HepG2 (cell line): ENCODE results near the gene ENTPD2. TPM values are rescaled to one million over a fixed set of nuclear protein-coding genes. Genes with fewer than 3 reads are reported as not detected.
A peak's percentile ranks its signal among the peaks of the same experiment; 100 is the strongest.

Source experiments
- ATAC-seq: fragments of 200-7000 bp; cut with Tn5 transposase; 3 replicates; pipeline ENCODE4 v1.9.1; 2020; ENCODE audit warnings: mild to moderate bottlenecking, moderate library complexity
- BruUV-seq: library from RNA; stranded (reverse); fragments of 400-500 nt; replicated peaks from 2 replicates; lab custom pipeline; 2021; lab: Mats Ljungman, UMichigan
- CTCF ChIA-PET: fragments of 300-600 bp; formaldehyde crosslinking; extraction: SDS; loops from one replicate; lab custom pipeline; 2021; ENCODE audit warnings: low total read pairs, inconsistent platforms, low intra/inter-chr PET ratio; lab: Yijun Ruan, JAX
- POLR2A ChIA-PET: fragments of 350-600 bp; sonication (Branson Sonifier 250); formaldehyde crosslinking; loops from one replicate; lab custom pipeline; 2020; ENCODE audit warnings: antibody characterized with exemption, inconsistent platforms; lab: Yijun Ruan, JAX
- DNase-seq: peaks from one replicate; pipeline ENCODE4 v3.0.0-alpha.2; 2015; ENCODE audit warnings: low spot score
- FAIRE-seq: peaks from 3 replicates; lab custom pipeline; 2011; peaks lifted over from hg19 to GRCh38; lab: Jason Lieb, UNC
- H2AFZ ChIP-seq: one replicate; pipeline ENCODE4 v1.6.1; 2011; ENCODE audit warnings: low read length, inconsistent platforms
- H3K27ac ChIP-seq: fragments of 300-600 bp; 3 replicates; pipeline ENCODE4 v1.8.0; 2011; ENCODE audit warnings: mixed run types, mild to moderate bottlenecking, mixed read lengths, low read length, inconsistent platforms; ENCODE audit not compliant: insufficient read depth; ENCODE audit errors: extremely low read length
- H3K27me3 ChIP-seq, 2 experiments: fragments of 200-600 bp in 1 of 2; 2 replicates in 1 of 2; 3 replicates in 1 of 2; pipeline versions ENCODE4 v1.6.0 to v1.8.0; 2011; ENCODE audit warnings: low read length in 2 of 2, mild to moderate bottlenecking in 2 of 2, moderate library complexity in 2 of 2, inconsistent platforms in 1 of 2; ENCODE audit not compliant: insufficient read depth in 2 of 2, control insufficient read depth in 1 of 2
- H3K36me3 ChIP-seq, 2 experiments: fragments of 200-600 bp in 1 of 2; replicated peaks in 1 of 2; 2 replicates in 1 of 2; 3 replicates in 1 of 2; pipeline versions ENCODE4 v1.5.1 to v1.8.0; 2011; ENCODE audit warnings: low read length in 2 of 2, inconsistent platforms in 1 of 2; ENCODE audit not compliant: insufficient read depth in 2 of 2, control insufficient read depth in 1 of 2
- H3K4me1 ChIP-seq: 2 replicates; pipeline ENCODE4 v1.5.1; 2012; ENCODE audit warnings: low read length, inconsistent platforms; ENCODE audit not compliant: insufficient read depth
- H3K4me2 ChIP-seq: 2 replicates; pipeline ENCODE4 v1.6.0; 2011; ENCODE audit warnings: low read depth, low read length, inconsistent platforms
- H3K4me3 ChIP-seq, 3 experiments: fragments of 200-600 bp in 1 of 3; sonication (generic), shearing (Covaris generic) in 1 of 3; replicated peaks in 1 of 3; 2 replicates each; pipeline ENCODE4 v1.5.1; 2011 to 2016; ENCODE audit warnings: low read length in 3 of 3, inconsistent platforms in 2 of 3, low read depth in 2 of 3, mild to moderate bottlenecking in 2 of 3, control low read depth in 1 of 3, mixed read lengths in 1 of 3; ENCODE audit not compliant: insufficient read depth in 1 of 3
- H3K79me2 ChIP-seq: one replicate; pipeline ENCODE4 v1.6.1; 2011; ENCODE audit warnings: low read length, inconsistent platforms; ENCODE audit not compliant: insufficient read depth
- H3K9ac ChIP-seq: 2 replicates; pipeline ENCODE4 v1.6.0; 2011; ENCODE audit warnings: mild to moderate bottlenecking, low read depth, low read length, inconsistent platforms; ENCODE audit not compliant: insufficient read depth
- H3K9me3 ChIP-seq: 2 replicates; pipeline ENCODE4 v1.5.1; 2012; ENCODE audit warnings: mild to moderate bottlenecking, low read length
- H4K20me1 ChIP-seq: 2 replicates; pipeline ENCODE4 v1.6.0; 2011; ENCODE audit warnings: inconsistent platforms, mild to moderate bottlenecking, low read length, moderate library complexity; ENCODE audit not compliant: insufficient read depth
- ARNTL ChIP-seq: sonication (generic); formaldehyde crosslinking; IDR thresholded peaks from 2 replicates; pipeline ENCODE4 v1.4.0; 2020; ENCODE audit warnings: mild to moderate bottlenecking, missing genetic modification reagents
- CREB1 ChIP-seq, 2 experiments: fragments of 450-650 bp in 1 of 2; IDR thresholded peaks; 2 replicates each; pipeline ENCODE4 v1.6.1; 2016 to 2017; ENCODE audit warnings: control low read depth in 1 of 2, mild to moderate bottlenecking in 1 of 2, missing compliant biosample characterization in 1 of 2, missing genetic modification characterization in 1 of 2
- KDM6A ChIP-seq: IDR thresholded peaks from 2 replicates; pipeline ENCODE4 v1.6.1; 2016; ENCODE audit warnings: low read depth
- NCOR1 ChIP-seq: fragments of 200-600 bp; sonication (generic); IDR thresholded peaks from 2 replicates; pipeline ENCODE4 v1.7.0; 2017; ENCODE audit warnings: antibody characterized with exemption, low read length, borderline replicate concordance
- PRMT3 ChIP-seq: sonication (generic); formaldehyde crosslinking; IDR thresholded peaks from 2 replicates; pipeline ENCODE4 v1.8.1; 2022; ENCODE audit warnings: low read depth, mild to moderate bottlenecking, moderate library complexity, missing genetic modification reagents, borderline replicate concordance
- RNF2 ChIP-seq: fragments of 450-650 bp; conservative IDR thresholded peaks from 2 replicates; pipeline ENCODE4 v1.6.1; 2016; ENCODE audit warnings: low read depth
- SALL1 ChIP-seq: sonication (generic); formaldehyde crosslinking; IDR thresholded peaks from 2 replicates; pipeline ENCODE4 v1.8.0; 2022; ENCODE audit warnings: mild to moderate bottlenecking, missing genetic modification reagents
- SMARCE1 ChIP-seq: fragments of 450-650 bp; IDR thresholded peaks from 2 replicates; pipeline ENCODE4 v1.6.1; 2017; ENCODE audit warnings: borderline replicate concordance
- SP5 ChIP-seq: IDR thresholded peaks from 2 replicates; pipeline ENCODE4 v1.6.1; 2016; ENCODE audit warnings: low read depth, borderline replicate concordance
- YY1 ChIP-seq: IDR thresholded peaks from 2 replicates; pipeline ENCODE4 v1.6.1; 2011; ENCODE audit warnings: low read length, low read depth, moderate library complexity, mild to moderate bottlenecking; ENCODE audit not compliant: insufficient read depth, insufficient replicate concordance
- ZFP36L2 ChIP-seq: sonication (generic); formaldehyde crosslinking; IDR thresholded peaks from 2 replicates; pipeline ENCODE4 v1.4.0; 2020; ENCODE audit warnings: missing genetic modification reagents
- ZHX1 ChIP-seq: sonication (generic); formaldehyde crosslinking; IDR thresholded peaks from 2 replicates; pipeline ENCODE4 v1.8.1; 2022; ENCODE audit warnings: low read depth, mild to moderate bottlenecking, missing genetic modification reagents
- ZSCAN22 ChIP-seq: sonication (generic); formaldehyde crosslinking; IDR thresholded peaks from 2 replicates; pipeline ENCODE4 v1.4.0; 2020; ENCODE audit warnings: mild to moderate bottlenecking, missing genetic modification reagents
- WGBS: methylation state at CpG from one replicate; pipeline ENCODE4 v1.1.6; 2017; ENCODE audit warnings: low lambda C conversion rate; 5-methylcytosine and 5-hydroxymethylcytosine counted together
- in situ Hi-C: cut with HindIII; loops from 2 replicates; pipeline ENCODE4 v1.10.0; 2017; ENCODE audit warnings: low pct_unique_long_range_greater_than_20kb; ENCODE audit not compliant: extremely low pct_ligation_motif_present
- intact Hi-C: fragments of 100-400 bp; cut with micrococcal nuclease; formaldehyde crosslinking; loops from one replicate; pipeline ENCODE4 v1.10.0; 2022; ENCODE audit not compliant: unreplicated experiment
- polyA plus RNA-seq, 8 experiments: library from polyadenylated mRNA; depleted of rRNA in 3 of 8; stranded (reverse) in 7 of 8; unstranded in 1 of 8; fragments of >200 nt; fragmentation: Illumina TruSeq in 4 of 8; extraction: Trizol in 4 of 8; gene quantifications; 2 replicates each; pipeline versions ENCODE4 v1.2.1 to v1.2.3, GENCODE V29; 2011 to 2016; ENCODE audit warnings: low read depth in 4 of 8, missing spikeins in 1 of 8, mixed read lengths in 1 of 8; ENCODE audit not compliant: insufficient read depth in 1 of 8
- total RNA-seq, 5 experiments: library from RNA; depleted of rRNA; stranded (reverse); fragments of >200 nt; fragmentation: Illumina TruSeq; extraction: Trizol; gene quantifications; 2 replicates each; pipeline ENCODE4 v1.2.3, GENCODE V29; 2016; ENCODE audit warnings: low read depth in 1 of 5
- TF ChIP-seq, protein P1 (sequence below): sonication (generic); formaldehyde crosslinking; IDR thresholded peaks from 2 replicates; pipeline ENCODE4 v1.4.0; 2020; ENCODE audit warnings: missing genetic modification reagents, mild to moderate bottlenecking, borderline replicate concordance
- TF ChIP-seq, protein P2 (sequence below): sonication (generic); formaldehyde crosslinking; IDR thresholded peaks from 2 replicates; pipeline ENCODE4 v1.5.0; 2020; ENCODE audit warnings: mild to moderate bottlenecking, missing genetic modification reagents, borderline replicate concordance

The ENTPD2 gene
- total and polyA plus RNA-seq, 2 of the 13 experiments (the other 11 are each of a cell fraction or from before 2014, with no cell fraction given), result 0.95 to 3.2 TPM

DNA sequence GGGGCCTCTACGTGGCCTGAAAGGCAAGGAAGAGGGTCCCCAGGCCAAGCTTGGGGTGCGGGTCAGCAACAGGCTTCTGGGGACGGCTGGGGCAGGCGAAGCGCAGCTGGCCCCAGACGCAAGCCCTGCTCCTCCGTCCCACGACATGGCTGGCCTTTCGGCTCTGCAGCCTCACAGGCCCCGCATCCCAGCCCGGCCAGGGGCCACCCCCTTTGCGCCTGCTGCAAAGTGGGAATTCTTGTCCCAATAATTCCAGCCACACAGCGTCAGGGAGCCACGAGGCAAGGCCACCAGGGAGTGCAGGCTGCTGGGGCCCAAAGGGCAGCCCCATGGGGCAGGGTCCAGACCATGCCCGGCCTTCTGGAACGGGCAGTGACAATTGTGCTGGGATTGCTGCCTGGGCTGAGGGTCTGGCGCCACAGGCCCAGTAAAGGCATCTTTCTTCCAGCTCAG is 1.1 kb upstream of the ENTPD2 start:
- WGBS, result 6% methylated on average over 7 of the region's 17 CpGs
- peaks cover 9% of the 10 kb centered on the region for H3K79me2 ChIP-seq
- POLR2A ChIA-PET, result interaction anchor here (0.7 to 4.4 kb wide), 18 partner anchors 8 to 255 kb away, joined by 3 to 55 read pairs (median 6); partner anchors contain the start of genes MAN1B1, PAXX, SAPCD2 and SSNA1
- TSS peak; percentile 90 for BruUV-seq
- intact Hi-C loops, result no loop called here
- H3K4me1 ChIP-seq, result peaks cover 57% of the 10 kb centered on the region
- H3K4me3 ChIP-seq, result peak overlapping the region; percentile 64 to 84 (median 70)
- peak; percentile 68 for ATAC-seq
- H3K4me2 ChIP-seq, result peak overlapping the region; percentile 84
- no peaks in the 10 kb centered on the region for H4K20me1 ChIP-seq
- CTCF ChIA-PET, result interaction anchor here (1.5 kb wide), 1 partner anchor 26 kb away, joined by 4 read pairs; no protein-coding TSS in a partner anchor
- FAIRE-seq, result no peak
- peak overlapping the region; percentile 82 for H3K9ac ChIP-seq
- no peaks in the 10 kb centered on the region for H3K36me3 ChIP-seq
- no peaks in the 10 kb centered on the region; a peak in 2 of 5 replicates for H3K27me3 ChIP-seq
- H3K27ac ChIP-seq, result peak overlapping the region; percentile 96
- peak; percentile 46 for DNase-seq
- in situ Hi-C loops, result no loop called here
- no peaks in the 10 kb centered on the region for H3K9me3 ChIP-seq
- H2AFZ ChIP-seq, result no peak overlapping the region
- TF ChIP-seq, protein P1, sequence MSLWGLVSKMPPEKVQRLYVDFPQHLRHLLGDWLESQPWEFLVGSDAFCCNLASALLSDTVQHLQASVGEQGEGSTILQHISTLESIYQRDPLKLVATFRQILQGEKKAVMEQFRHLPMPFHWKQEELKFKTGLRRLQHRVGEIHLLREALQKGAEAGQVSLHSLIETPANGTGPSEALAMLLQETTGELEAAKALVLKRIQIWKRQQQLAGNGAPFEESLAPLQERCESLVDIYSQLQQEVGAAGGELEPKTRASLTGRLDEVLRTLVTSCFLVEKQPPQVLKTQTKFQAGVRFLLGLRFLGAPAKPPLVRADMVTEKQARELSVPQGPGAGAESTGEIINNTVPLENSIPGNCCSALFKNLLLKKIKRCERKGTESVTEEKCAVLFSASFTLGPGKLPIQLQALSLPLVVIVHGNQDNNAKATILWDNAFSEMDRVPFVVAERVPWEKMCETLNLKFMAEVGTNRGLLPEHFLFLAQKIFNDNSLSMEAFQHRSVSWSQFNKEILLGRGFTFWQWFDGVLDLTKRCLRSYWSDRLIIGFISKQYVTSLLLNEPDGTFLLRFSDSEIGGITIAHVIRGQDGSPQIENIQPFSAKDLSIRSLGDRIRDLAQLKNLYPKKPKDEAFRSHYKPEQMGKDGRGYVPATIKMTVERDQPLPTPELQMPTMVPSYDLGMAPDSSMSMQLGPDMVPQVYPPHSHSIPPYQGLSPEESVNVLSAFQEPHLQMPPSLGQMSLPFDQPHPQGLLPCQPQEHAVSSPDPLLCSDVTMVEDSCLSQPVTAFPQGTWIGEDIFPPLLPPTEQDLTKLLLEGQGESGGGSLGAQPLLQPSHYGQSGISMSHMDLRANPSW (CRISPR knock-in tag), result no peak
- TF ChIP-seq SALL1 (CRISPR knock-in tag) (no peak), SMARCE1 (no peak), ZSCAN22 (CRISPR knock-in tag) (no peak), YY1 (peak; percentile 55), ZFP36L2 (no peak), RNF2 (no peak), KDM6A (CRISPR knock-in tag) (no peak), SP5 (CRISPR knock-in tag) (no peak), CREB1 (IDR thresholded peaks at IDR 0.05) (no peak), CREB1 (CRISPR knock-in tag; IDR thresholded peaks at IDR 0.05) (no peak), ARNTL (CRISPR knock-in tag) (peak; percentile 16; the same call in 1 of the 2 replicates), NCOR1 (no peak), ZHX1 (CRISPR knock-in tag) (no peak), PRMT3 (no peak)
- TF ChIP-seq, protein P2, sequence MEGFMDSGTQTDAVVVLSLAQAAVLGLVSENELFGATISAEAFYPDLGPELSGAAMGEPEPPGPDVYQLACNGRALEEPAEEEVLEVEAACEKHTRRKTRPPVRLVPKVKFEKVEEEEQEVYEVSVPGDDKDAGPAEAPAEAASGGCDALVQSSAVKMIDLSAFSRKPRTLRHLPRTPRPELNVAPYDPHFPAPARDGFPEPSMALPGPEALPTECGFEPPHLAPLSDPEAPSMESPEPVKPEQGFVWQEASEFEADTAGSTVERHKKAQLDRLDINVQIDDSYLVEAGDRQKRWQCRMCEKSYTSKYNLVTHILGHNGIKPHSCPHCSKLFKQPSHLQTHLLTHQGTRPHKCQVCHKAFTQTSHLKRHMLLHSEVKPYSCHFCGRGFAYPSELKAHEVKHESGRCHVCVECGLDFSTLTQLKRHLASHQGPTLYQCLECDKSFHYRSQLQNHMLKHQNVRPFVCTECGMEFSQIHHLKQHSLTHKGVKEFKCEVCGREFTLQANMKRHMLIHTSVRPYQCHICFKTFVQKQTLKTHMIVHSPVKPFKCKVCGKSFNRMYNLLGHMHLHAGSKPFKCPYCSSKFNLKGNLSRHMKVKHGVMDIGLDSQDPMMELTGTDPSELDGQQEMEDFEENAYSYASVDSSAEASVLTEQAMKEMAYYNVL (CRISPR knock-in tag), result no peak
